WTC11 (cell line): ENCODE data around the gene IGSF11.

Experiments
- CTCF ChIP-seq: fragments of 200-600 bp; IDR thresholded peaks from 2 replicates; pipeline ENCODE4 v1.8.0; 2022; ENCODE audit warnings: antibody characterized with exemption
- E2F4 ChIP-seq: sonication (generic); formaldehyde crosslinking; IDR thresholded peaks from 2 replicates; pipeline ENCODE4 v1.8.1; 2022; ENCODE audit warnings: low read depth, mild to moderate bottlenecking, moderate library complexity, missing genetic modification reagents, borderline replicate concordance
- ZNF671 ChIP-seq: fragments of 250-450 bp; sonication (Bioruptor Pico); IDR thresholded peaks from 2 replicates; pipeline ENCODE4 v1.8.0; 2021; ENCODE audit warnings: mild to moderate bottlenecking

GRCh38 chr3:119025171-119025795, 9.4 kb downstream of the IGSF11 start:
- TF ChIP-seq ZNF671 (CRISPR knock-in tag): no peak
- no peak for TF ChIP-seq CTCF
- TF ChIP-seq E2F4 (CRISPR knock-in tag): no peak
